H1 (cell line): ENCODE data around the gene SMIM8. TPM values are rescaled to one million over a fixed set of nuclear protein-coding genes. Genes with fewer than 3 reads are reported as not detected.

Experiments used
- CTCF ChIA-PET: fragments of 300-600 bp; sonication (Branson Sonifier 250); formaldehyde crosslinking; loops from one replicate; lab custom pipeline; 2021; ENCODE audit not compliant: partially characterized antibody; lab: Charles Lee
- POLR2A ChIA-PET: fragments of 300-600 bp; sonication (Branson Sonifier 250); formaldehyde crosslinking; loops from one replicate; lab custom pipeline; 2021; ENCODE audit warnings: inconsistent platforms; ENCODE audit not compliant: partially characterized antibody; lab: Charles Lee
- DNase-seq, 2 experiments: peaks; one replicate each; pipeline versions ENCODE4 v3.0.0 to v3.0.0-alpha.2; 2010 to 2022; ENCODE audit warnings: low spot score in 2 of 2, low read depth in 1 of 2, mixed read lengths in 1 of 2
- FAIRE-seq: peaks from 2 replicates; lab custom pipeline; 2011; peaks lifted over from hg19 to GRCh38; lab: Jason Lieb, UNC
- H2AFZ ChIP-seq: 2 replicates; pipeline ENCODE4 v1.8.1; 2012; ENCODE audit warnings: low read length, inconsistent platforms
- H2AK5ac ChIP-seq: 2 replicates; pipeline ENCODE4 v1.6.1; 2013; ENCODE audit warnings: low read depth, low read length
- H2BK120ac ChIP-seq: replicated peaks from 2 replicates; pipeline ENCODE3; 2013; ENCODE audit warnings: low read depth, low read length, inconsistent platforms
- H2BK12ac ChIP-seq: 2 replicates; pipeline ENCODE4 v1.6.1; 2013; ENCODE audit warnings: low read depth, low read length
- H2BK15ac ChIP-seq: 2 replicates; pipeline ENCODE4 v1.6.1; 2013; ENCODE audit warnings: low read length
- H2BK20ac ChIP-seq: 2 replicates; pipeline ENCODE4 v1.6.1; 2013; ENCODE audit warnings: low read length
- H2BK5ac ChIP-seq: 2 replicates; pipeline ENCODE4 v1.6.1; 2013; ENCODE audit warnings: low read depth, low read length
- H3K14ac ChIP-seq: 2 replicates; pipeline ENCODE4 v1.6.1; 2013; ENCODE audit warnings: inconsistent platforms; ENCODE audit not compliant: insufficient read length
- H3K18ac ChIP-seq: 2 replicates; pipeline ENCODE4 v1.6.1; 2013; ENCODE audit warnings: low read length; ENCODE audit errors: extremely low read depth
- H3K23ac ChIP-seq: 2 replicates; pipeline ENCODE4 v1.6.1; 2013; ENCODE audit warnings: inconsistent platforms; ENCODE audit not compliant: insufficient read length
- H3K23me2 ChIP-seq: 2 replicates; pipeline ENCODE4 v1.6.1; 2013; ENCODE audit warnings: low read depth, low read length
- H3K27ac ChIP-seq: 2 replicates; pipeline ENCODE4 v1.6.1; 2011; ENCODE audit warnings: low read depth, low read length, inconsistent platforms
- H3K27me3 ChIP-seq, 4 experiments: replicated peaks in 1 of 4; 1 replicate in 1 of 4; 2 replicates in 3 of 4; pipeline versions ENCODE4 v1.6.1 to v1.8.1; 2011 to 2013; ENCODE audit warnings: low read length in 3 of 4, mild to moderate bottlenecking in 3 of 4, inconsistent platforms in 2 of 4, mixed read lengths in 2 of 4, moderate library complexity in 1 of 4; ENCODE audit not compliant: control insufficient read depth in 3 of 4, insufficient read depth in 3 of 4; ENCODE audit errors: extremely low read depth in 1 of 4
- H3K36me3 ChIP-seq, 4 experiments: 2 replicates each; pipeline versions ENCODE4 v1.6.1 to v1.8.1; 2011 to 2013; ENCODE audit warnings: mild to moderate bottlenecking in 4 of 4, low read length in 3 of 4, moderate library complexity in 2 of 4, control low read depth in 1 of 4, inconsistent platforms in 1 of 4; ENCODE audit not compliant: insufficient read depth in 4 of 4, control insufficient read depth in 2 of 4
- H3K4ac ChIP-seq: replicated peaks from 2 replicates; pipeline ENCODE3; 2013; ENCODE audit warnings: low read length, low read depth, mixed read lengths, inconsistent platforms; ENCODE audit not compliant: insufficient read length
- H3K4me1 ChIP-seq, 4 experiments: replicated peaks in 1 of 4; 1 replicate in 1 of 4; 2 replicates in 3 of 4; pipeline versions ENCODE4 v1.6.1 to v1.8.1; 2011 to 2013; ENCODE audit warnings: low read length in 3 of 4, inconsistent platforms in 2 of 4, mixed read lengths in 1 of 4; ENCODE audit not compliant: insufficient read depth in 4 of 4, control insufficient read depth in 3 of 4
- H3K4me2 ChIP-seq, 2 experiments: 2 replicates each; pipeline versions ENCODE4 v1.6.1 to v1.8.1; 2011 to 2013; ENCODE audit warnings: low read depth in 2 of 2, low read length in 2 of 2, control low read depth in 1 of 2, inconsistent platforms in 1 of 2, mild to moderate bottlenecking in 1 of 2; ENCODE audit not compliant: insufficient read depth in 1 of 2
- H3K4me3 ChIP-seq, 4 experiments: fragments of 200-600, 300-600 bp in 1 of 4; sonication (generic), shearing (Covaris generic), sonication (Bioruptor Twin) in 1 of 4; 2 replicates each; pipeline versions ENCODE4 v1.5.1 to v1.8.1; 2011 to 2016; ENCODE audit warnings: low read length in 4 of 4, low read depth in 3 of 4, control low read depth in 2 of 4, inconsistent platforms in 2 of 4, mild to moderate bottlenecking in 2 of 4, mixed read lengths in 1 of 4, moderate library complexity in 1 of 4; ENCODE audit not compliant: insufficient read depth in 2 of 4; ENCODE audit errors: extremely low read depth in 1 of 4
- H3K56ac ChIP-seq: replicated peaks from 2 replicates; pipeline ENCODE3; 2013; ENCODE audit warnings: low read depth, mild to moderate bottlenecking, mixed read lengths, low read length, inconsistent platforms; ENCODE audit not compliant: insufficient read length
- H3K79me1 ChIP-seq: 2 replicates; pipeline ENCODE4 v1.6.1; 2013; ENCODE audit warnings: low read depth, low read length, control low read depth
- H3K79me2 ChIP-seq, 2 experiments: 2 replicates each; pipeline versions ENCODE4 v1.6.1 to v1.8.1; 2012 to 2013; ENCODE audit warnings: low read length in 2 of 2, mild to moderate bottlenecking in 2 of 2, inconsistent platforms in 1 of 2; ENCODE audit not compliant: insufficient read depth in 2 of 2, control insufficient read depth in 1 of 2
- H3K9ac ChIP-seq, 4 experiments: replicated peaks in 1 of 4; 1 replicate in 1 of 4; 2 replicates in 3 of 4; pipeline versions ENCODE4 v1.6.1 to v1.8.1; 2011 to 2013; ENCODE audit warnings: low read depth in 3 of 4, low read length in 3 of 4, control low read depth in 2 of 4, mild to moderate bottlenecking in 2 of 4, moderate library complexity in 2 of 4, inconsistent platforms in 1 of 4; ENCODE audit errors: extremely low read depth in 1 of 4
- H3K9me3 ChIP-seq, 2 experiments: 2 replicates each; pipeline versions ENCODE4 v1.6.1 to v1.8.1; 2012 to 2013; ENCODE audit warnings: mild to moderate bottlenecking in 2 of 2, moderate library complexity in 2 of 2, control low read depth in 1 of 2, inconsistent platforms in 1 of 2, low read depth in 1 of 2, low read length in 1 of 2, mixed read lengths in 1 of 2; ENCODE audit not compliant: insufficient read depth in 2 of 2
- H4K20me1 ChIP-seq, 2 experiments: replicated peaks in 1 of 2; 2 replicates each; pipeline versions ENCODE3 to v1.8.1; 2011 to 2013; ENCODE audit warnings: inconsistent platforms in 2 of 2, low read length in 2 of 2, mild to moderate bottlenecking in 1 of 2; ENCODE audit not compliant: insufficient read depth in 2 of 2, control insufficient read depth in 1 of 2
- H4K5ac ChIP-seq: 2 replicates; pipeline ENCODE4 v1.6.1; 2013; ENCODE audit warnings: low read length, low read depth, mixed read lengths, inconsistent platforms; ENCODE audit not compliant: insufficient read length
- H4K8ac ChIP-seq: 2 replicates; pipeline ENCODE4 v1.8.0; 2013; ENCODE audit warnings: mild to moderate bottlenecking, moderate library complexity, low read length, inconsistent platforms; ENCODE audit not compliant: insufficient read depth; ENCODE audit errors: extremely low read depth
- H4K91ac ChIP-seq: replicated peaks from 2 replicates; pipeline ENCODE3; 2013; ENCODE audit warnings: low read length, mixed read lengths, inconsistent platforms; ENCODE audit not compliant: insufficient read length
- CREB1 ChIP-seq: IDR thresholded peaks from 2 replicates; pipeline ENCODE4 v1.6.1; 2012; ENCODE audit warnings: inconsistent platforms
- SIRT6 ChIP-seq: IDR thresholded peaks from one replicate; pipeline ENCODE4 v1.7.1; 2012; ENCODE audit warnings: low read length, inconsistent platforms
- TBP ChIP-seq: IDR thresholded peaks from 2 replicates; pipeline ENCODE4 v1.6.1; 2011; ENCODE audit warnings: low read depth, low read length, improper control_type of control experiment
- WGBS, 2 experiments: shearing (Covaris generic) in 1 of 2; methylation state at CpG; one replicate each; pipeline versions ENCODE4 v1.1.6 to v1.1.7; 2013 to 2015; ENCODE audit warnings: low lambda C conversion rate in 2 of 2, mixed read lengths in 2 of 2, inconsistent platforms in 1 of 2, low coverage in 1 of 2, missing lambda C conversion rate in 1 of 2; ENCODE audit not compliant: insufficient replicate concordance in 2 of 2, insufficient coverage in 1 of 2, insufficient read length in 1 of 2; ENCODE audit errors: extremely low coverage in 1 of 2, missing lambda C conversion rate in 1 of 2; 5-methylcytosine and 5-hydroxymethylcytosine counted together
- polyA plus RNA-seq, 7 experiments: library from polyadenylated mRNA; depleted of rRNA in 3 of 7; stranded (reverse) in 5 of 7; unstranded in 2 of 7; fragments of >200 nt in 5 of 7; fragments of 200-250 nt in 2 of 7; gene quantifications; 1 replicate in 5 of 7; 2 replicates in 1 of 7; 4 replicates in 1 of 7; pipeline versions ENCODE4 v1.2.1 to v1.2.3, GENCODE V29; 2011 to 2013; ENCODE audit warnings: missing spikeins in 2 of 7, mixed read lengths in 2 of 7
- total RNA-seq: library from RNA; stranded (reverse); fragmentation: NEBNext Ultra II Directional; extraction: Animal tissue kit (Norgen Biotek cat#: 25700); gene quantifications from 2 replicates; pipeline ENCODE4 v1.2.1, GENCODE V29; 2021
- TF ChIP-seq, protein P1 (sequence below): IDR thresholded peaks from 2 replicates; pipeline ENCODE4 v1.6.1; 2012; ENCODE audit warnings: low read length, inconsistent platforms

SMIM8 gene
- total and polyA plus RNA-seq, 2 of the 8 experiments (the other 6 are each of a cell fraction or from before 2014, with no cell fraction given) = 3.0 to 10.7 TPM

DNA sequence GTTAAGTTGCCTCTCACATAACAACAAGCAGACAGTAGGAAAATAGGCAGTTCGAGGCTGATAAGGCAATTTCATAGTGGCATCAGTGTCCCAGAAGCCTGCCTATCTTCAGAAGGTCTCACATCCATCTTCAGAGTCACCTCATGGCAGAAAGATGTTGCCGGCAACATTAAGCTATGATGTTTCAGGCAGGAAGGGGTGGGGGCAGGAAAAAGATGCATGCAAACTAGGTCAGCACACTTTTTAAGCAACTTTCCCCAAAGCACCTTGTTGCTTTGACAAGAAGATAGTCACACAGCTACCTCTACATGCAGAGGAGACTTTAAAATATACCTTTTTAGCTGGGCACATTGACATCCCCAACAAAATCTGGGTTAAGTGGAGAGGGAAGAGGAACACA is 43.2 kb upstream of the SMIM8 start:
- DNase-seq (no peak), FAIRE-seq (no peak)
- TF ChIP-seq CREB1 (no peak), SIRT6 (no peak), TBP (no peak)
- TF ChIP-seq, protein P1, sequence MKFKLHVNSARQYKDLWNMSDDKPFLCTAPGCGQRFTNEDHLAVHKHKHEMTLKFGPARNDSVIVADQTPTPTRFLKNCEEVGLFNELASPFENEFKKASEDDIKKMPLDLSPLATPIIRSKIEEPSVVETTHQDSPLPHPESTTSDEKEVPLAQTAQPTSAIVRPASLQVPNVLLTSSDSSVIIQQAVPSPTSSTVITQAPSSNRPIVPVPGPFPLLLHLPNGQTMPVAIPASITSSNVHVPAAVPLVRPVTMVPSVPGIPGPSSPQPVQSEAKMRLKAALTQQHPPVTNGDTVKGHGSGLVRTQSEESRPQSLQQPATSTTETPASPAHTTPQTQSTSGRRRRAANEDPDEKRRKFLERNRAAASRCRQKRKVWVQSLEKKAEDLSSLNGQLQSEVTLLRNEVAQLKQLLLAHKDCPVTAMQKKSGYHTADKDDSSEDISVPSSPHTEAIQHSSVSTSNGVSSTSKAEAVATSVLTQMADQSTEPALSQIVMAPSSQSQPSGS = no peak
- ChIA-PET CTCF (interaction anchor here (1.4 to 4.7 kb wide), 4 partner anchors 13 to 114 kb away, joined by 3 to 24 read pairs (median 4); no protein-coding TSS in a partner anchor), POLR2A (interaction anchor here (1.4 kb wide), 1 partner anchor 13 kb away, joined by 4 read pairs; no protein-coding TSS in a partner anchor)
- Histone ChIP-seq H2BK12ac (no peak overlapping the region), H3K4me3 (no peak overlapping the region), H3K36me3 (no peaks in the 10 kb centered on the region), H3K79me2 (no peaks in the 10 kb centered on the region), H2AK5ac (no peak overlapping the region), H2BK15ac (no peak overlapping the region), H2AFZ (no peak overlapping the region), H4K8ac (no peak overlapping the region), H3K23me2 (no peaks in the 10 kb centered on the region), H3K4me2 (no peak overlapping the region), H3K14ac (no peak overlapping the region), H3K4me1 (no peaks in the 10 kb centered on the region), H3K56ac (no peak overlapping the region), H3K4ac (no peak overlapping the region), H3K23ac (no peak overlapping the region), H3K18ac (no peak overlapping the region), H2BK120ac (no peak overlapping the region), H3K79me1 (no peaks in the 10 kb centered on the region), H3K27ac (no peak overlapping the region), H4K5ac (no peak overlapping the region), H2BK5ac (no peak overlapping the region), H3K27me3 (no peaks in the 10 kb centered on the region), H4K91ac (no peak overlapping the region), H3K9me3 (no peaks in the 10 kb centered on the region), H4K20me1 (no peaks in the 10 kb centered on the region), H3K9ac (no peak overlapping the region), H2BK20ac (no peak overlapping the region)
- 78% methylated on average over 2 of the region's 2 CpGs; no CpG with 5 or more reads in 1 of the 2 experiments for WGBS, 2 experiments
